ENCODE data around the gene CHD9. TPM values are rescaled to one million over a fixed set of nuclear protein-coding genes. Genes with fewer than 3 reads are reported as not detected.
A peak's percentile ranks its signal among the peaks of the same experiment; 100 is the strongest.
"Not testable (repeated sequence)": the region's sequence is repeated elsewhere in the genome, so short reads cannot be mapped to it uniquely, and the experiment has no call there.

The CHD9 gene
- polyA plus RNA-seq (ENCODE audit: insufficient read depth in 1 of 5, insufficient read length in 5 of 5, low replicate concordance in 1 of 5) = 10 to 100 TPM; 34.2 to 82.8 (median 78.1) TPM
- long read RNA-seq, donor 1, partial matches to known transcripts = 0 of 4 reads
- long read RNA-seq, donor 1, other reads (novel, unspliced or antisense) = 0 of 4 reads
- long read RNA-seq, donor 2, partial matches to known transcripts = 0 of 1 reads
- long read RNA-seq, donor 2, other reads (novel, unspliced or antisense) = 0 of 1 reads
- long read RNA-seq, donor 3, partial matches to known transcripts = 14 of 18 reads
- long read RNA-seq, donor 3, other reads (novel, unspliced or antisense) = 0 of 18 reads
- long read RNA-seq, donor 4, partial matches to known transcripts = 0 of 2 reads
- long read RNA-seq, donor 4, other reads (novel, unspliced or antisense) = 0 of 2 reads
- long read RNA-seq, donor 5, partial matches to known transcripts = 29 of 35 reads
- long read RNA-seq, donor 5, other reads (novel, unspliced or antisense) = 0 of 35 reads
- long read RNA-seq, donor 6, partial matches to known transcripts = 0 of 2 reads
- long read RNA-seq, donor 6, other reads (novel, unspliced or antisense) = 0 of 2 reads
- long read RNA-seq, donor 7, partial matches to known transcripts = 5 of 8 reads
- long read RNA-seq, donor 7, other reads (novel, unspliced or antisense) = 0 of 8 reads
- long read RNA-seq, donor 8, partial matches to known transcripts = 5 of 6 reads
- long read RNA-seq, donor 8, other reads (novel, unspliced or antisense) = 0 of 6 reads

GRCh38 chr16:53054670-53055485 is at the start of gene CHD9:
Gene CHD9, plus strand, starts transcription at chr16:53054991. Its CDS starts 101,099 bp downstream, at chr16:53156090.
- peak; percentile 94 for DNase-seq

GRCh38 chr16:53007095-53007494 is 47.7 kb upstream of the CHD9 start:
- DNase-seq = no peak

- no peak for DNase-seq
These were observed 40.5 kb upstream of the CHD9 start for GRCh38 chr16:53014287-53014686.

GRCh38 chr16:53018834-53019416 is 35.9 kb upstream of the CHD9 start:
- DNase-seq = no peak

- DNase-seq = peak in 1 of 2 donors; percentile 51
These were observed 32.4 kb upstream of the CHD9 start for GRCh38 chr16:53022374-53022773.

- no peak for DNase-seq
These were observed 30.7 kb upstream of the CHD9 start for GRCh38 chr16:53024045-53024444.

GRCh38 chr16:53029971-53030370 is 24.8 kb upstream of the CHD9 start:
- no peak for DNase-seq

- no peak for DNase-seq
These were observed 23.4 kb upstream of the CHD9 start for GRCh38 chr16:53031323-53031942.

GRCh38 chr16:53034306-53034705 is 20.5 kb upstream of the CHD9 start:
- DNase-seq = no peak

- no peak for DNase-seq
These were observed 19.4 kb upstream of the CHD9 start for GRCh38 chr16:53035176-53035942.

- DNase-seq = no peak
These were observed 18.7 kb upstream of the CHD9 start for GRCh38 chr16:53036066-53036465.

- DNase-seq = not testable (repeated sequence)
These were observed 18.1 kb upstream of the CHD9 start for GRCh38 chr16:53036711-53037110.

- DNase-seq = no peak
These were observed 14.0 kb upstream of the CHD9 start for GRCh38 chr16:53040788-53041187.

GRCh38 chr16:53041320-53042051 is 13.3 kb upstream of the CHD9 start:
- no peak for DNase-seq

GRCh38 chr16:53042235-53042701 is 12.5 kb upstream of the CHD9 start:
- no peak for DNase-seq

GRCh38 chr16:53043428-53043831 is 11.4 kb upstream of the CHD9 start:
- DNase-seq = no peak

GRCh38 chr16:53043986-53044601 is 10.7 kb upstream of the CHD9 start:
- no peak for DNase-seq

GRCh38 chr16:53045341-53046220 is 9.2 kb upstream of the CHD9 start:
- no peak for DNase-seq

Data from right lung (tissue), 10 donors.